ENCODE results near the gene KIF21B. TPM values are rescaled to one million over a fixed set of nuclear protein-coding genes. Genes with fewer than 3 reads are reported as not detected.
"Not testable (repeated sequence)": the region's sequence is repeated elsewhere in the genome, so short reads cannot be mapped to it uniquely, and the experiment has no call there.

The KIF21B gene
- total RNA-seq, 5 donors from 2014 or later (not counting 1 experiment from before 2014, with no cell fraction given): 70.8 to 110 (median 101) TPM

DNA sequence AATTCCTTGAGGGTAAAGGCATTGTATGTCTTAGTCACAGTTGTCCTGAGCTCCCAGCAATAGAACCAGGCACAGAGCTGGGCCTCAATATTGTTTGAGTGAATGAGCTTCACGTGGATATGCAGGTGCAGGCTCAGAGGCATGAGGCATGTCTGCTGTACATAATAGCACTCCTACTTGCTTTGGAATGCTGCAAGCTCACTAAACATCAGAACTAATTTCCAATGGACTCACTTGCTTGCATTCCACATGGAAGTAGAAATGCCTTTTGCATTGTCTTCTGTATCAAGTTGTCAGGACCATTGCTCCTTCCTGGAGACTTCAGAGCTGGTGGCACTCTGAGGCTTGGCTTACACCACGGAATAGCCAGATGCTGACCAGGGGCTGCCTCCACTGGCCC is 91.7 kb downstream of the KIF21B start:
- DNase-seq (no peak), ATAC-seq (replicated peaks in 1 of 4) (no peak)
- H3K4me3 ChIP-seq (ENCODE audit: control insufficient read depth in 1 of 2, extremely low read depth in 1 of 2, low read length in 1 of 2): no peak overlapping the region
- H3K9me3 Mint-ChIP-seq: no peaks in the 10 kb centered on the region
- peaks cover 0 to 4% of the 10 kb centered on the region in 2 donors for H3K27me3 Mint-ChIP-seq
- no peaks in the 10 kb centered on the region for H3K36me3 ChIP-seq (ENCODE audit: control insufficient read depth in 2 of 2, extremely low read depth in 1 of 2, insufficient read depth in 1 of 2, low read length in 1 of 2)
- ChIA-PET POLR2A (no interaction called here), CTCF (no interaction called here)
- H3K4me3 Mint-ChIP-seq: no peak overlapping the region
- no peaks in the 10 kb centered on the region for H3K36me3 Mint-ChIP-seq
- no peaks in the 10 kb centered on the region for H3K9me3 ChIP-seq
- peaks cover 0 to 2% of the 10 kb centered on the region in 2 experiments for H3K4me1 ChIP-seq (ENCODE audit: control insufficient read depth in 1 of 2, extremely low read depth in 1 of 2, insufficient read depth in 2 of 2, low read length in 2 of 2)
- H3K27ac Mint-ChIP-seq: no peak overlapping the region
- H3K27me3 ChIP-seq (replicated peaks in 1 of 2; ENCODE audit: control insufficient read depth in 2 of 2, extremely low read depth in 1 of 2, insufficient read depth in 2 of 2, low read length in 1 of 2): peaks cover 0 to 4% of the 10 kb centered on the region in 2 experiments
- H3K4me1 Mint-ChIP-seq: peaks cover 0 to 5% (median 2%) of the 10 kb centered on the region in 3 donors
- 83% methylated on average over 1 of the region's 2 CpGs for WGBS (ENCODE audit: insufficient coverage)
- H3K27ac ChIP-seq (ENCODE audit: low read length): no peak overlapping the region

GRCh38 chr1:200930285-200930684 is 93.2 kb downstream of the KIF21B start:
- H3K9me3 Mint-ChIP-seq; H3K9me3 ChIP-seq; H3K36me3 ChIP-seq (ENCODE audit: control insufficient read depth in 2 of 2, extremely low read depth in 1 of 2, insufficient read depth in 1 of 2, low read length in 1 of 2); H3K4me3 ChIP-seq (ENCODE audit: control insufficient read depth in 1 of 2, extremely low read depth in 1 of 2, low read length in 1 of 2); H3K4me3 Mint-ChIP-seq; H3K4me1 ChIP-seq (ENCODE audit: control insufficient read depth in 1 of 2, extremely low read depth in 1 of 2, insufficient read depth in 2 of 2, low read length in 2 of 2); H3K4me1 Mint-ChIP-seq; POLR2A ChIA-PET; H3K27me3 Mint-ChIP-seq; CTCF ChIA-PET; H3K36me3 Mint-ChIP-seq; H3K27ac Mint-ChIP-seq; H3K27ac ChIP-seq (ENCODE audit: low read length); H3K27me3 ChIP-seq (replicated peaks in 1 of 2; ENCODE audit: control insufficient read depth in 2 of 2, extremely low read depth in 1 of 2, insufficient read depth in 2 of 2, low read length in 1 of 2); ATAC-seq (replicated peaks in 1 of 4); DNase-seq: not testable (repeated sequence)
- 100% methylated on average over 2 of the region's 8 CpGs for WGBS (ENCODE audit: insufficient coverage)

GRCh38 chr1:200929530-200930278 is 93.8 kb downstream of the KIF21B start:
- Mint-ChIP-seq H3K27ac (no peak overlapping the region), H3K4me1 (peaks cover 0 to 8% (median 5%) of the 10 kb centered on the region in 3 donors)

GRCh38 chr1:200925831-200926230 is 97.7 kb downstream of the KIF21B start:
- ChIA-PET CTCF (interaction anchor here in 1 of 2 donors (0.7 kb wide), 1 partner anchor 369 kb away, joined by 5 read pairs; no protein-coding TSS in a partner anchor), POLR2A (no interaction called here)
- ATAC-seq (replicated peaks in 1 of 4) (peak in 2 of 4 experiments; percentile 37 to 65), DNase-seq (no peak)
- WGBS (ENCODE audit: insufficient coverage): no CpG with 5 or more reads among the region's 4 CpGs
- Mint-ChIP-seq H3K36me3 (no peaks in the 10 kb centered on the region), H3K4me3 (no peak overlapping the region), H3K27me3 (peaks cover 0 to 2% of the 10 kb centered on the region in 2 donors), H3K9me3 (no peaks in the 10 kb centered on the region), H3K4me1 (peaks cover 0 to 8% (median 5%) of the 10 kb centered on the region in 3 donors), H3K27ac (no peak overlapping the region)
- Histone ChIP-seq H3K27ac (ENCODE audit: low read length) (no peak overlapping the region), H3K9me3 (no peaks in the 10 kb centered on the region), H3K27me3 (replicated peaks in 1 of 2; ENCODE audit: control insufficient read depth in 2 of 2, extremely low read depth in 1 of 2, insufficient read depth in 2 of 2, low read length in 1 of 2) (peaks cover 0 to 8% of the 10 kb centered on the region in 2 experiments), H3K36me3 (ENCODE audit: control insufficient read depth in 2 of 2, extremely low read depth in 1 of 2, insufficient read depth in 1 of 2, low read length in 1 of 2) (no peaks in the 10 kb centered on the region), H3K4me3 (ENCODE audit: control insufficient read depth in 1 of 2, extremely low read depth in 1 of 2, low read length in 1 of 2) (no peak overlapping the region), H3K4me1 (ENCODE audit: control insufficient read depth in 1 of 2, extremely low read depth in 1 of 2, insufficient read depth in 2 of 2, low read length in 2 of 2) (peaks cover 0 to 2% of the 10 kb centered on the region in 2 experiments)

More at GRCh38 chr1:200929530-200930278, 93.8 kb downstream of the KIF21B start:
- H3K4me1 ChIP-seq (ENCODE audit: control insufficient read depth in 1 of 2, extremely low read depth in 1 of 2, insufficient read depth in 2 of 2, low read length in 2 of 2): peaks cover 0 to 2% of the 10 kb centered on the region in 2 experiments
- H3K27me3 Mint-ChIP-seq: peaks cover 2 to 4% of the 10 kb centered on the region in 2 donors
- ATAC-seq (replicated peaks in 1 of 4): no peak
- no peak overlapping the region for H3K27ac ChIP-seq (ENCODE audit: low read length)
- H3K9me3 ChIP-seq: no peaks in the 10 kb centered on the region
- no peaks in the 10 kb centered on the region for H3K36me3 Mint-ChIP-seq
- H3K36me3 ChIP-seq (ENCODE audit: control insufficient read depth in 2 of 2, extremely low read depth in 1 of 2, insufficient read depth in 1 of 2, low read length in 1 of 2): no peaks in the 10 kb centered on the region
- WGBS (ENCODE audit: insufficient coverage): 90% methylated on average over 2 of the region's 4 CpGs
- H3K9me3 Mint-ChIP-seq: no peaks in the 10 kb centered on the region
- H3K27me3 ChIP-seq (replicated peaks in 1 of 2; ENCODE audit: control insufficient read depth in 2 of 2, extremely low read depth in 1 of 2, insufficient read depth in 2 of 2, low read length in 1 of 2): peaks cover 0 to 4% of the 10 kb centered on the region in 2 experiments
- CTCF ChIA-PET: no interaction called here
- no peak overlapping the region for H3K4me3 Mint-ChIP-seq
- no peak for DNase-seq
- no peak overlapping the region for H3K4me3 ChIP-seq (ENCODE audit: control insufficient read depth in 1 of 2, extremely low read depth in 1 of 2, low read length in 1 of 2)
- POLR2A ChIA-PET: no interaction called here

GRCh38 chr1:200923601-200924000 is 99.9 kb downstream of the KIF21B start:
- Mint-ChIP-seq H3K4me1 (peaks cover 0 to 3% (median 3%) of the 10 kb centered on the region in 3 donors), H3K36me3 (no peaks in the 10 kb centered on the region), H3K9me3 (no peaks in the 10 kb centered on the region), H3K27me3 (peaks cover 0 to 2% of the 10 kb centered on the region in 2 donors), H3K27ac (no peak overlapping the region), H3K4me3 (no peak overlapping the region)
- no peaks in the 10 kb centered on the region for H3K4me1 ChIP-seq (ENCODE audit: control insufficient read depth in 1 of 2, extremely low read depth in 1 of 2, insufficient read depth in 2 of 2, low read length in 2 of 2)
- ChIA-PET CTCF (no interaction called here), POLR2A (no interaction called here)
- H3K36me3 ChIP-seq (ENCODE audit: control insufficient read depth in 2 of 2, extremely low read depth in 1 of 2, insufficient read depth in 1 of 2, low read length in 1 of 2): no peaks in the 10 kb centered on the region
- ATAC-seq (replicated peaks in 1 of 4): no peak
- WGBS (ENCODE audit: insufficient coverage): no CpG with 5 or more reads among the region's 1 CpG
- no peak overlapping the region for H3K4me3 ChIP-seq (ENCODE audit: control insufficient read depth in 1 of 2, extremely low read depth in 1 of 2, low read length in 1 of 2)
- H3K27ac ChIP-seq (ENCODE audit: low read length): no peak overlapping the region
- no peaks in the 10 kb centered on the region for H3K9me3 ChIP-seq
- DNase-seq: no peak
- H3K27me3 ChIP-seq (replicated peaks in 1 of 2; ENCODE audit: control insufficient read depth in 2 of 2, extremely low read depth in 1 of 2, insufficient read depth in 2 of 2, low read length in 1 of 2): peaks cover 0 to 5% of the 10 kb centered on the region in 2 experiments

GRCh38 chr1:200922406-200922805 is 101.1 kb downstream of the KIF21B start:
- ATAC-seq (replicated peaks in 1 of 4) (no peak), DNase-seq (no peak)
- POLR2A ChIA-PET: no interaction called here
- Mint-ChIP-seq H3K36me3 (no peaks in the 10 kb centered on the region), H3K4me1 (peaks cover 0 to 3% (median 3%) of the 10 kb centered on the region in 3 donors), H3K9me3 (no peaks in the 10 kb centered on the region), H3K27me3 (peaks cover 0 to 2% of the 10 kb centered on the region in 2 donors), H3K27ac (no peak overlapping the region), H3K4me3 (no peak overlapping the region)
- Histone ChIP-seq H3K27ac (ENCODE audit: low read length) (no peak overlapping the region), H3K9me3 (no peaks in the 10 kb centered on the region), H3K27me3 (replicated peaks in 1 of 2; ENCODE audit: control insufficient read depth in 2 of 2, extremely low read depth in 1 of 2, insufficient read depth in 2 of 2, low read length in 1 of 2) (peaks cover 0 to 4% of the 10 kb centered on the region in 2 experiments), H3K4me1 (ENCODE audit: control insufficient read depth in 1 of 2, extremely low read depth in 1 of 2, insufficient read depth in 2 of 2, low read length in 2 of 2) (no peaks in the 10 kb centered on the region), H3K4me3 (ENCODE audit: control insufficient read depth in 1 of 2, extremely low read depth in 1 of 2, low read length in 1 of 2) (no peak overlapping the region), H3K36me3 (ENCODE audit: control insufficient read depth in 2 of 2, extremely low read depth in 1 of 2, insufficient read depth in 1 of 2, low read length in 1 of 2) (no peaks in the 10 kb centered on the region)
- CTCF ChIA-PET: no interaction called here
- WGBS (ENCODE audit: insufficient coverage): 71% methylated on average over 1 of the region's 2 CpGs
